T-helper 2 cell treated with Interferon-gamma antibody and Interleukin-4, amounts not matched to agents 5 μg/mL and 100 μg/mL, for 36 hours (primary cell): ENCODE results near the gene SH2D3C.

ENCODE experiments used
- DNase-seq: peaks from one replicate; pipeline ENCODE4 v3.0.0; 2021; ENCODE audit warnings: low spot score
- H3K27ac Mint-ChIP-seq: one replicate; pipeline ENCODE4 v1.8.0; 2021; ENCODE audit warnings: mild to moderate bottlenecking, mixed read lengths
- H3K27me3 Mint-ChIP-seq: one replicate; pipeline ENCODE4 v1.8.0; 2021; ENCODE audit warnings: low read depth, mixed read lengths
- H3K36me3 Mint-ChIP-seq: one replicate; pipeline ENCODE4 v1.8.0; 2021; ENCODE audit warnings: low read depth, mixed read lengths
- H3K4me1 Mint-ChIP-seq: one replicate; pipeline ENCODE4 v1.8.0; 2021; ENCODE audit warnings: low read depth, mixed read lengths
- H3K4me3 Mint-ChIP-seq: one replicate; pipeline ENCODE4 v1.8.0; 2022; ENCODE audit warnings: mild to moderate bottlenecking, moderate library complexity, mixed read lengths
- H3K9me3 Mint-ChIP-seq: one replicate; pipeline ENCODE4 v1.8.0; 2021; ENCODE audit warnings: mixed read lengths

The SH2D3C gene

DNA sequence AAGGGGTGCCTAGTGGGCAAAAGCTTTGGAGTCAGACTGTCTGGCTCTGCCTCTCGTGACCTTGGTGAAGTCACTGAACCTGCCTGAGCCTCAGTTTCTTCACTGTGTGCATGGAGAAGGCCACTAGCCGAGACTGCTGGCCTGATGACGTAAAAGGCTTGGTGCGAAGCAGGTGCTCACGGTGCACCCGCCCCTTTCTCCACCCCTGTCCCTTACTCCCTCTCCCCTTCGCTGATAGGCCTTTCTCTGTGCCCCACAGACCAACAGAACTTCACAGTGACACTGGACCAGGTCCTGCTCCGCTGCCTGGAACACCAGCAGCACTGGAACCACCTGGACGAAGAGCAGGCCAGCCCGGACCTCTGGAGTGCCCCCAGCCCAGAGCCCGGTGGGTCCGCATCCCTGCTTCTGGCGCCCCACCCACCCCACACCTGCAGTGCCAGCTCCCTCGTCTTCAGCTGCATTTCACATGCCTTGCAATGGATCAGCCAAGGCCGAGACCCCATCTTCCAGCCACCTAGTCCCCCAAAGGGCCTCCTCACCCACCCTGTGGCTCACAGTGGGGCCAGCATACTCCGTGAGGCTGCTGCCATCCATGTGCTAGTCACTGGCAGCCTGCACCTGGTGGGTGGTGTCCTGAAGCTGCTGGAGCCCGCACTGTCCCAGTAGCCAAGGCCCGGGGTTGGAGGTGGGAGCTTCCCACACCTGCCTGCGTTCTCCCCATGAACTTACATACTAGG lies 34.6 kb upstream of the SH2D3C start:
- H3K4me1 Mint-ChIP-seq: no peaks in the 10 kb centered on the region
- H3K9me3 Mint-ChIP-seq: no peaks in the 10 kb centered on the region

DNA sequence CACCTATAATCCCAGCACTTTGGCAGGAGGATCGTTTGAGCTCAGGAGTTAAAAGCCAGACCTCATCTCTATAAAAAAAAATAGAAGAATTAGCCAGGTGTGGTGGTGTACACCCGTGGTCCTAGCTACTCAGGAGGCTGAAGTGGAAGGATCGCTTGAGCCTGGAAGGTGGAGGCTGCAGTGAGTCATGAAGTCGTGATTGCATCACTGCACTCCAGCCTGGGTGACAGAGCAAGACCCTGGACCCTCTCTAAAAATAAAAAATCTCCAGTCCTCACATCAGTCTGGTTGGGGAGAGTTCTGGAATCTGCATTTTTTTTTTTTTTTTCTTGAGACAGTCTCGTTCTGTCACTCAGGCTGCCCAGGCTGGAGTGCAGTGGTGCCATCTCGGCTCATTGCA lies 33.5 kb upstream of the SH2D3C start:
- DNase-seq: no peak
- Mint-ChIP-seq H3K27ac (no peak overlapping the region), H3K36me3 (peaks cover 32% of the 10 kb centered on the region)

More for the DNA sequence above, 34.6 kb upstream of the SH2D3C start:
- Mint-ChIP-seq H3K4me3 (no peak overlapping the region), H3K36me3 (peaks cover 31% of the 10 kb centered on the region), H3K27ac (no peak overlapping the region), H3K27me3 (no peaks in the 10 kb centered on the region)
- DNase-seq: no peak

DNA sequence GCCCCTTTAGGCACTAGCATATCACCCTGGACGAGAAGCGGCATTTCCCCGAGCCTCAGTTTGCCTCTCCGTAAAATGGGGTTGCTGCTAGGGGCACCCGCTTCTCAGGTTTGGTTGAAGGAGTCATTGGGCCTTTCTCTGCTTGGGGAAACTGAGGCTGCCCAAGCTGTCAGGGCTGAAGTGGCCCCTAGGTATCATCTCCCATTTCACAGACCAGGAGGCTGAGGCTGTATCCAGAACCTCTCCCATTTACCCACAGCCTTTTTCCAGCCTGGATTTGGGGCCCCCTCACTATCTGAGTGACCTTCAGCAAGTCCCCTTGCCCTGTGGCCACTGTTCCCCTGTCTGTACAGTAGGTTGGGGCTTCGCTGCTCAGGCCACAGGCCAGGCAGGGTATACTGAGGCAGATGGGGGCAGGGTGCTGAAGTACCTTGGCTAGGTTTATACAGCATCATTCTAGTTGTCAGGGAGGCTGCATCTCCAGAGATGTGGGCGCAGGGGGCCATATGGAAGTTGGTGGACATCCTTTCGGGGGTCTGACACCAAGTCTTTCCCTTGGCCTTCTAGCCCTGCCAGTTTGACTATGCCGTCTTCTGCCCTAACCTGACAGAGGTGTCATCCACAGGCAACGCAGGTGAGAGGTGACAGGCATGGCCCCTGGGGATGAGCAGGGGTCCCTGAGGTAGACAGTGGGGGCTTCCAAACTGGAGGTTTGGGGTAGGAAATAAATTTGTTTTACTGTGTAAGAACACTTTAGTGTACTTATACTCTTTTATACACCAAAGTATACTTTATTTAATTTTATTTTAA lies 32.1 kb upstream of the SH2D3C start:
- DNase-seq: no peak
- H3K27ac Mint-ChIP-seq: no peak overlapping the region
- H3K27me3 Mint-ChIP-seq: no peaks in the 10 kb centered on the region
- no peak overlapping the region for H3K4me3 Mint-ChIP-seq
- no peaks in the 10 kb centered on the region for H3K9me3 Mint-ChIP-seq
- peaks cover 3% of the 10 kb centered on the region for H3K4me1 Mint-ChIP-seq
- peaks cover 40% of the 10 kb centered on the region for H3K36me3 Mint-ChIP-seq

More for the DNA sequence above, 33.5 kb upstream of the SH2D3C start:
- Mint-ChIP-seq H3K9me3 (no peaks in the 10 kb centered on the region), H3K4me1 (no peaks in the 10 kb centered on the region), H3K27me3 (no peaks in the 10 kb centered on the region), H3K4me3 (no peak overlapping the region)

DNA sequence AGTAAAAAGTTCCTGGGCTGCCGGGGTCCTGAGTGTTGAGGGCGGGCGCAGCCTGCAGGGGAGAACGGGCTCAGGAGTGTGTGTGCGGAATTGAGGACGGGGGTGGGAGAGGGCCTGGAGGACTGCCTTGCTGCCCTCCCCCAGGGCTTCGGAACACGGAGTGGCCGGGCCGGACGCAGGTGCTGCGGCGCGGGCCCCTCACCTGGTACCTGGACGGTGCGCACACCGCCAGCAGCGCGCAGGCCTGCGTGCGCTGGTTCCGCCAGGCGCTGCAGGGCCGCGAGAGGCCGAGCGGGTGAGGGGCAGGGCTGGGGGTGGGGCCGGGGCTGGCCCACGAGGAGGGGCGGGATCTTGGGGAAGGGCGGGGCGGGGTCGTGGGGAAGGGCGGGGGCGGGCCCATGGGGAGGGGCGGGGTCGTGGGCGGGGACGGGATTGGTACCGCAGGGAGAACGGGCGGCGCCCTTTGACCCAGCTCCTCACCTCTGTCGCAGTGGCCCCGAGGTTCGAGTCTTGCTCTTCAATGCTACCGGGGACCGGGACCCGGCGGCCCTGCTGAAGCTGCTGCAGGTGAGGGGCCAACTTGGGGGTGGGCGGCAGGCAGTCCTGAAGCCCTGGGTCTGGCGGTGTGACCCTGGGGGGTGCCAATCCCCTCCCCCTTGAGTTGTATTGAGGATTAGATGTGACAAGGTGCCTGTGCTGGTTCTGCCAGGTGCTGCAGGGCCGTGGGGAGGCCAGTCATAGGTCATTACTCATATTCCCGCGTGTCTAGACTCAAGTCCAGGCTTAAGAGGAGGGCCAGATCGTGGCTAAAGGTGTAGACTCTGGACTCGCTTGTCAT lies 31.3 kb upstream of the SH2D3C start:
- Mint-ChIP-seq H3K9me3 (no peaks in the 10 kb centered on the region), H3K36me3 (peaks cover 40% of the 10 kb centered on the region), H3K27me3 (no peaks in the 10 kb centered on the region), H3K4me3 (no peak overlapping the region), H3K4me1 (peaks cover 3% of the 10 kb centered on the region), H3K27ac (no peak overlapping the region)
- DNase-seq: no peak

DNA sequence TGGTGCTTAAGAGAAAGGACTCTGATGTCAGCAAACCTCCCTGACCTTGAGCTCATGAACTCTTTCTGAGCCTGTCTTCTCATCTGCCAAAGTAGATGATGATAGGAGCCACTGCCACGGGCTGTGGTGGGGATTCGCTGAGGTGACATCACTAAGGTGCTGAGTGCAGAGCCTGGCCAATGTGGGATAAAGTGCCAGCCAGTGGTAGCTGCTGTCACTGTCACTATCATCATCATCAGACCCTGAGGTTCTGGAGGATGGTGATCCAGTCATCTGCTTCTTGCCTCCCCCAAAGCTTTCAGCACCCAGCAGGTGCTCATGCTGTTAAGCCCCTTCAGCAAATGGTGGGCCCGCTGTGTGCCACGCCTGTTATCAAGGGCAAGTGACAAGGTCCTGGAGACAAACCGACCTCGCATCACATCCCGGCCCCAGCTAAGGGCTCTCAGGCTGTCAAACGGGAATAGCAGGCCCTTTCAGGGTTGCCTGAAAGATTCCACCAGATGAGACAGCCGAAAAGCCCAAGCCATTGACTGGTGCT lies 30.6 kb upstream of the SH2D3C start:
- H3K4me3 Mint-ChIP-seq: no peak overlapping the region
- H3K27me3 Mint-ChIP-seq: no peaks in the 10 kb centered on the region
- peaks cover 37% of the 10 kb centered on the region for H3K36me3 Mint-ChIP-seq
- no peaks in the 10 kb centered on the region for H3K9me3 Mint-ChIP-seq
- no peak for DNase-seq
- H3K4me1 Mint-ChIP-seq: peaks cover 6% of the 10 kb centered on the region
- H3K27ac Mint-ChIP-seq: no peak overlapping the region

DNA sequence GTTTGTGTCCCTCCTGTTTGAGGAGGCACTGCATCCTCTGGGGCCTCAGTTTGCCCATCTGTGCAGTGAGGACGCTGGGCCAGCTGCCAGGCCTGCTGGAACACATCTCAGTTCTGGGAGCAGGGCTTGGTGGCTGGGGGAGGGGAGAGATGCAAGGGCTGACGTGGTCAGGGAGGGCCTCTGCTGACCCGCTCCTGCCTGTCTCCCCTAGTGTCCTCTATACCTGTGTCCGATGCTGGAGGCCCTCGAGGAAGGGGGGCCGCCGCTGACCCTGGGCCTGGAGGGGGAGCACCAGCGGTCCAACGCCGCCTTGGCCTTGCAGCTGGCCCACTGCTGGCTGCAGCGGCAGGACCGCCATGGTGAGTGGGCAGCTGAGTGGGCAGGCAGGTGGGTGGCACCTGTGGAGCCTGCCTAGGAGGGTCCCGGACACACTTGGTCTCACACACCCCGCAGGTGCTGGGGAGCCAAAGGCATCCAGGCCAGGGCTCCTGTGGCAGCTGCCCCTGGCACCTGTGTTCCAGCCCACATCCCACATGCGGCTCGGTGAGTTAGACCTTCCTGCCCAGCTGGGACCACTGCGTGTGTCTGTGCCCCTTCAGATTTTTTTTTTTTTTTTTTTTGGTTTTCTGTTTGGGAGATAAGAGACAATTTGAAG lies 30.0 kb upstream of the SH2D3C start:
- H3K4me1 Mint-ChIP-seq: peaks cover 9% of the 10 kb centered on the region
- H3K27ac Mint-ChIP-seq: no peak overlapping the region
- no peak for DNase-seq
- H3K9me3 Mint-ChIP-seq: no peaks in the 10 kb centered on the region
- no peaks in the 10 kb centered on the region for H3K27me3 Mint-ChIP-seq
- H3K4me3 Mint-ChIP-seq: no peak overlapping the region
- peaks cover 36% of the 10 kb centered on the region for H3K36me3 Mint-ChIP-seq

DNA sequence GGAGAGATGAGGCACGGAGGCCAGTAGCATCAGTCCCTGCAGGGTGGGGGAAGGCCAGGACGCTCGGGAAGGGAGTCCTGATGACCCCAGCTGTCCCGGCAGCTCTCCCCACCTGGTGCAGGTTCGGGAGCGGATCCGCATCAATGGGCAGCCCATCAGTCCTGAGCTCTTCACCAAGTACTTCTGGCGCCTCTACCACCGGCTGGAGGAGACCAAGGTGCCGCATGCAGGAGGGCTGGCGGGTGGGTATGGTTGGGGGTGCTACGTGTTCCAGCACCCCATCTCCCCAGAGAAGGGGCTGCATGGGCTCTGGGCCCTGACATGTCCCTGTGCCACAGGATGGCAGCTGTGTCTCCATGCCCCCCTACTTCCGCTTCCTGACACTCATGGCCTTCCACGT lies 28.4 kb upstream of the SH2D3C start:
- Mint-ChIP-seq H3K27me3 (no peaks in the 10 kb centered on the region), H3K36me3 (peaks cover 33% of the 10 kb centered on the region), H3K27ac (peak overlapping the region; percentile 45), H3K4me3 (no peak overlapping the region), H3K4me1 (peaks cover 13% of the 10 kb centered on the region), H3K9me3 (no peaks in the 10 kb centered on the region)
- no peak for DNase-seq

DNA sequence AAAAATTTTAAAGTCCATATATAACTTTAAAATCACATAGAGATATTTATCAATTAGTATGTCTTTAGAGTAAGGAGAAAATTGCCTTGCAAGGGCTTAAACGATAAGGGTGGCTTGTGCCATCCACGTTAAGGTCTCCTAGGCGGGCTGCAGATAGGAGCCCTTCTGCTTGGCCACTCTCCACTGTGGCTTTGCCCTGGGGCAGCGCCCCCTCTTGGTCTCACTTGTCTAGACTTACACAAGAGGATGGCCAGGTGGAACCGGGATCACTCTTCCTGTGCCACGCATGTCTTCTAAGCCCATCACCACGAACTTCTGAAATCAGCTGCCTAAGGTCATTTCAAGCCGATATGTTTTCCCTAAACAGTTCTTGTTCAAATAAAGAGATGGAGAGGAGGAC lies 27.2 kb upstream of the SH2D3C start:
- no peaks in the 10 kb centered on the region for H3K9me3 Mint-ChIP-seq
- H3K27ac Mint-ChIP-seq: no peak overlapping the region
- no peak for DNase-seq
- no peaks in the 10 kb centered on the region for H3K27me3 Mint-ChIP-seq
- H3K36me3 Mint-ChIP-seq: peaks cover 30% of the 10 kb centered on the region
- H3K4me3 Mint-ChIP-seq: no peak overlapping the region
- H3K4me1 Mint-ChIP-seq: peaks cover 17% of the 10 kb centered on the region

DNA sequence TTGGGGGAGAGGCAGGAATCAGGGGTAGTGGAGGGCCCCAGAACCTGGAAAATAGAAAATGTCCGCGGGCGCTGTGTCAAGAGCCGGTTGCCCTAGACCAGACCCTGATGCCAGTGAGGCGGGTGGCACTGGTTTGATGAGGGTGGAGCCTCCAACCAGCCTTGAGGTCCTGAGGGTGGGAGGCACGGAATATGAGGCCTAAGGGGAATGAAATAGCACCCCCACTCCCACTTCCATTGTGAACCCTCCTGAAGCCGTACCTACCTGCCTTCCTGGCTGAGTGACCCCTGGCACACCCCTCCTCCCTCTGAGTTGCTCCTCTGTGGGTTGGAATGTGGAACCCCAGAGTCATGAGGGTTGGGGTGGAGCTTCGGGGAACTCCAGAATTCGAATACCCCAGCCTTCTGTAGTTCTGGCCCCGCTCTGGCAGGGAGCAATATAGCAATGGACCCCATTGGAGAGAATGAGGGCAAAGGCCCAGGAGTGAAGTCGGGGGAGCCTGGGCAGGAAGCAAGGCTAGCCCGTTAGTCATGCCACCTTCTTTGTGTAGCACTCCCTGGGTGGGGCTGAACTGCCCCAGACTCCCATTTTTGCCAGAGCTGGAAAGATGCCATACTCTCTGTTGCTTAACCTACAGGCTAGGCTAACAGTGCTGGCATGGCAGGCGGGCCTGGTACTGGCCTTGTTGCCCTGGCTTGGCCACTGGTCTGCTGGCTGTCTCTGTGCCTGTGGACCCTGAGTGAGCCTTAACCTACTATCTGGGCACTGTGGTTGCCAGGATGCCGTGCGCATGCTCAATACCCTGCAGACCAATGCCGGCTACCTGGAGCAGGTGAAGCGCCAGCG lies 25.3 kb upstream of the SH2D3C start:
- peaks cover 20% of the 10 kb centered on the region for H3K36me3 Mint-ChIP-seq
- DNase-seq: no peak
- peak overlapping the region; percentile 94 for H3K27ac Mint-ChIP-seq
- H3K4me3 Mint-ChIP-seq: peak overlapping the region; percentile 97
- no peaks in the 10 kb centered on the region for H3K27me3 Mint-ChIP-seq
- no peaks in the 10 kb centered on the region for H3K9me3 Mint-ChIP-seq
- peaks cover 17% of the 10 kb centered on the region for H3K4me1 Mint-ChIP-seq

DNA sequence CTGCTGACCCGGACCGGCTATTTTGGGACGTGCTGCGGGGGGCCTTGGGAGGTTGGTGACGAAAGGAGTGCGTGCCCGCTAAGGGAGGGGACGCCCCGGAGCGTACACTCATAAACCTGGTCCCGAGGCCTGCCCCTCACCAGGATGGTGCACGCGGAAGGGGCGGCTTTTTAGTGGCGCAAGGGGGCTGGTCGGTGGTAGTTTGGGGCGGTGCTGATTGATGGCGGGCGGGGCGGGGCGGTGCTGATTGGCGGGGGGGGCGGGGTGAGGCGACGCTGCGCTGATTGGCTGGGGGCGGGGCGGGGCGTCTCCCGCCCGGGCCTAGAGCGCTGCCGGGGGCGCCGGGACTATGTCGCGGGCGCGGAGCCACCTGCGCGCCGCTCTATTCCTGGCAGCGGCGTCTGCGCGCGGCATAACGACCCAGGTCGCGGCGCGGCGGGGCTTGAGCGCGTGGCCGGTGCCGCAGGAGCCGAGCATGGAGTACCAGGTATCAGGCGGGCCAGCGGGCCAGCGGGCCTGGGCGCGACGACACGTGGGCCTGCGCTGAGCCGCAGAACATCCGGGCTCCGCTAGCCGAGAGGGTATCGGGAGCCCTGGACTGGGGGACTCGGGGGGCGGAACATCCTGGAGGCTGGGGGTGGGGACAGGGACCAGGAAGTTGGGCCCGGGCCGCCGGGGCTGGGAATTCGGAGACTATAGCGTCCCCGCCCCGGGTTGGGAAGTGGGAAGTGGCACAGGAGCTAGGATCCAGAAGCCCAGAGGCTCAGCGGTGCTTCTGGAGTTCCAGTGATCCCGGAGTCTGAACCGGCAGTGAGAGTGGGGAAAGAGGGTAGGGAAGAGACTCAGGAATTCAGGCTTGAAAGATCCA lies 24.3 kb upstream of the SH2D3C start, which contains the start of gene FPGS:
Gene FPGS (plus strand): TSS at position 307 of the 868 bp plus-strand sequence. CDS start 43 bp downstream, at position 350.
- Mint-ChIP-seq H3K36me3 (peaks cover 17% of the 10 kb centered on the region), H3K27ac (peak within 1 kb of the TSS; percentile 94), H3K9me3 (no peaks in the 10 kb centered on the region), H3K4me3 (peak within 1 kb of the TSS; percentile 97), H3K4me1 (peaks cover 19% of the 10 kb centered on the region), H3K27me3 (no peaks in the 10 kb centered on the region)
- DNase-seq: peak; percentile 82

DNA sequence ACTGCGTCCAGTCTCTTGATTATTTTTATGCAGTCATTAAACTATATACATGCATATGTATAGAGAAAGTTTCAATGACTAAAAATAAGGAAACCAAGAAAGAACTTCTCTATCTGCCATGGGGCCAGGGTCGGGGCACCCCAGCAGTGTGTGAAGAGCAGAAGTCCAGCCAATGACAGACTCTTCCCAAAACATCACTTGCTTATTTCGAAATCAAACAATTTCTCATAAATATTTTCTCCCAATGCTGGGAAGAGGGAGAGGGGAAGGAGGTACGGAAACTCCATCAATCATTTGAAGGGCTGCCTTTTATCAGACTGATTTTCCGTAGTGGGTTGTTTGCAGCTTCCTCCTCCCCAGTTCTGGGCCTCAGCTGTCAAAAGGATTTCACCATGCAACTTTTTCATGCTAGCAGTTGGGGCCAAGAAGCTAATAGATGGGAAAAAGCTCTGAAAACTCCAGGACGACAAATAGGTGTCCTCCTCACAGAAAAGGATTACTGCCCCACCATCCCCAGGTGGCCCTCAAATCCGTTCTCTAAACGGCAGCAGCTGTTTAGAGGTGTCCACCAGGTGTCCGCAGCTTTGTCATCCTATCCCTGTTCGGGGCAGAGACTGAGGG lies 23.6 kb upstream of the SH2D3C start:
- no peak for DNase-seq
- no peaks in the 10 kb centered on the region for H3K9me3 Mint-ChIP-seq

More for the DNA sequence above, 23.6 kb upstream of the SH2D3C start:
- Mint-ChIP-seq H3K4me3 (peak overlapping the region; percentile 86), H3K4me1 (peaks cover 26% of the 10 kb centered on the region), H3K27ac (peak overlapping the region; percentile 76), H3K36me3 (peaks cover 9% of the 10 kb centered on the region), H3K27me3 (no peaks in the 10 kb centered on the region)
